Measurements from ENCODE around the gene DIAPH3. TPM values are rescaled to one million over a fixed set of nuclear protein-coding genes. Genes with fewer than 3 reads are reported as not detected.

Gene DIAPH3
- total RNA-seq, 1 donor from 2014 or later: 0.15 TPM

DNA sequence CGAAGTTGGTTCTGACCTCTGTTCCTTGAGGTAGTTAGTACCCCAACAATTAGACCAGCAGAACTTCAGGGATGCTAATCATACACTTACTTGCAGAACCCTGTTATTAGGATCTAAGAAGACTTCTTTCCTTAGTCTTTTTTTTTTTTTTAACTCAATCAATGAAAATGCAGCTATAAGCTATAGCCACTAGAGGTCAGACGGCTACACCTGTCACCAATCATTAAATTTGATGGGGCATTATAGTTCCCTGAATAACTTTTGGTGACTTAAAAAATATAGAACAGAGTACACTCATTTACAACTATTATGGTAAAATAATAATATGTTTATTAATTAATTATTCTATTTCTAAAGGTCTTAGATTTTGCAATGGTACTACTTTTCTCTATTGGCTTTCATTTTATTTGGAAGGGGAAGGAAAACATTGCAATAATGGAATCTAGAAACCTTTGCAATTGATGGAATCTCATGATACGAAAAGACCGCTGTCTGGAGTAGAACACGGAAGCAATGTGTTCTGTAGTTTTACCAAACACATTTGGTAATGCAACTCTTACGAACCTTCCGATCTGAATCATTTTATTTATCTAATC lies 483.2 kb downstream of the DIAPH3 start:
- ATAC-seq: peak; percentile 79
- DNase-seq (ENCODE audit: low spot score): no peak

DNA sequence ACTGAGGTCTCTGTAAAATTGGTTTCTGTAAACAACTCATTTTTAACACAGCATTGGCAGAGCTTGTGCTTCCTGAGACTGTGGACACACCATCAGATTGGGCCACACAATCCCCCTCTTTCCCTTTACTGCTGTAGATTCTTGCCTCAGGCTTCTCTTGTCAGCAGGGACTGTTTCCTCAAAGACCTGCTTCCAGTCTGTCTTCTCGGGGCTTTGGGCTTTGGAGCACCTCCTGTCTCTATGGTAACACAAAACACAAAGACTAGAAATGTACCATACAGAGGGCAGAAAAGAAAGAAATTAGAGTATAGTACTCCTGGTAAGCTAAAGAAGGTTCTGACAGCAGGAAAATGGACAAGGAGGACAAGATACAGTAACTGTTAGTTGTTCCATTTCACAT lies 484.5 kb downstream of the DIAPH3 start:
- ATAC-seq: no peak

DNA sequence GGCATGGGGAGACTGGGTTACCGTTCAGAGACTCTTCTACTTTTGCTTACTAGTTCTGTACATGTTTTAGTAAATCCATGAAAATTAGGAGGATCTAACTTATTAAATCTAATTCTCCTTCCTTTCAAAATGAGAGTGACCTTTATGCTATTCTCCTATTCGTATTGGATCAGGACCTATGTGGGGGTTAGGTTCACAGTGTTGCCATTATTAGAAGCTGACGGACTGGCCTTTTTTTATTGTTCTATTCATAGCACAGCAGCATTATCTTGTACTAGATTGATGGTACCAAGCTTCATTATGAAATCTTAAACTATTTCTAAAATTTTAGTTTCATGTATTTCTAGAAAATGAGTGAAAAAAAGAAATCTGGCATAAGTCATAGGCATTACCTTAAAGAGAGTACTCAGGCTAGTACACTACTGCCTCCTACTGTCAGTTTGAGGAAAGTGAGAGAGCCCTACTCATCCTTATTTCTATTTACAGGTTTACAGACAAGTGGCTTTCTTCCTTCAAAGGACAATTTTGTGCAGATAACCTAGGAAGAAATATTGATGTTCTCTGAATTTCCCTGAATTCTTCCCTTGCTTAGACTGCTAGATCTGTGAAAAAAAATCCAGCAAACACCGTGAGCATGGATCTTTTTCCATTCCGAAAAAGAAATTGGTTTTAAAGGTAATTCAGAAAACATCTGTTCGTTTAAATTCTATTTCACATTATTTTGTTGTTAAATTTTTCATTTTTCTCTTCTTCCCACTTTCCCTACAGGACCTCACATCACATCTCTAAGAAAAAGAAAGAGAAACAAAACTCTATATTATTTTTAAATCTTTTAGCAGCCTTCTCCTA lies 485.5 kb downstream of the DIAPH3 start:
- ATAC-seq (peak; percentile 79), DNase-seq (ENCODE audit: low spot score) (no peak)

More for the DNA sequence above, 484.5 kb downstream of the DIAPH3 start:
- DNase-seq (ENCODE audit: low spot score): no peak

DNA sequence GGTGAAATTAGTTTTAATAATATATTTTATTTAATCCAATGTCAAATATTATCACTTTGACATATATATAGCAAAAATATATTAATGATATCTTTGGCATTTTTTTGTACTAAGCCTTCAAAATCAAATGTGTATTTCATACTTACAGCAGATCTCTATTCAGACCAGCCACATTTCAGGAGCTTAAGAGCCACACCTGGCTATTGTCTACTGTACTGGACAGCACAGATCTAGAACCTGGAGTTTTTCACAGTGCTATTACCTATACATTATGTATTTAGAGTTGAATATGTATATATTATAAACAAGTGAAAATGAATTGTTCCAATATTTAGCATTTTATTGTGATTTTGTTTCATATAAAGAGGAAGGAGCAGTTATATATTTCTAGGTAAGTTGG lies 486.3 kb downstream of the DIAPH3 start:
- no peak for ATAC-seq
- no peak for DNase-seq (ENCODE audit: low spot score)

DNA sequence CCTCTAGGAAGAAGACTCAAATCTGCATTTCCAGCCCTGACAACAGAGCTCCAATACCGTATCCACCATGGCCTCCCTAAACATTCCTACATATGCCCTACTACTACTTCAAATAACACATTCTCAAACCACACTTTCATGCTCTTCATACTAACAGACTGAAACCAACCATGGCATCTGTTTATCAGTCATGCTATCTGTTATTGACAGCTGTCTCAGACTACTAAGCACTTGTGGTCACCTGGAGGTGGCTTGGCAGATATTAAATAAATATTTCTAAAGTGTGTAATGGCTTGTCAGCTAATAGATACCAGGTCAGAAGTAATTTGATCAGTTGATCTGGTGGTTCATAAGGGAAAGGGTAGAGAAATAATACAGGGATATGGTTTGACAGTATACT lies 489.1 kb downstream of the DIAPH3 start:
- DNase-seq (ENCODE audit: low spot score): no peak
- no peak for ATAC-seq

DNA sequence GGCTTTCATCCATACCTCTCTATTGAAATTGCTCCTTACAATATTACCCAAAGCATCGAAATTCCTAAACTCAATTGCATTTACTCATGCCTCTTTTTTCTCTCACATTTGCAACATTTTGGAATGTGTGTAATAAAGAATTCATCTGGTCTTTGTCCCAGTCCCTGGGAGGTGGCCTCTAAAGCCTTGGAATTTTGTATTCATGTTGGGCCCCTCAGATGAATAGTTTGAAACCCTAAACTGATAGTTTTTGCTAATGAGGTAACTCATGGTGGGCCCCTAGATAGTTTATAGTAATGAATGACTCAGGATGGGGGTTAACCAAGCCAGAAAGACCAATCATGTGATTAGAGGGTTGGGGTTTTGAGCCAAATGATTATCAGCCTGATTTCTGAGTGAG lies 490.4 kb downstream of the DIAPH3 start:
- no peak for DNase-seq (ENCODE audit: low spot score)
- no peak for ATAC-seq

DNA sequence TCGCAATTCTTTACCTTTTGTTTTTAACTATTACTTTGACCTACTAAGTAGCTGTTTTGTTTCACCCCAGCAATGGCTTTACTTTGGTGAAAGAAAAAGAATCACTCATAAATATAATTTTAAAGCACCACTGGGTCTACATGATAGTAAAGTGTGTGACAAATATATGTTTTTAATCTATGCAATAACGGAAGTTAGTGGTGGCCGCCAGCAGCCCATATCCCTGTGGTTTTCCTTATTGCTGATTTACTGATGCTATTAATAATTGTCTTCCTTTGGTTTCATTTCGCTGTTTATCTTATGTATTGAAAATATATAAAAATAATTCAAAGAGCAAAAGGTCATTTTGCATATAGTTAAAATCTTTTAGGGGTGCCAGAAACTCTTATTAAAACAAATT lies 491.3 kb downstream of the DIAPH3 start:
- ATAC-seq (no peak), DNase-seq (ENCODE audit: low spot score) (no peak)

DNA sequence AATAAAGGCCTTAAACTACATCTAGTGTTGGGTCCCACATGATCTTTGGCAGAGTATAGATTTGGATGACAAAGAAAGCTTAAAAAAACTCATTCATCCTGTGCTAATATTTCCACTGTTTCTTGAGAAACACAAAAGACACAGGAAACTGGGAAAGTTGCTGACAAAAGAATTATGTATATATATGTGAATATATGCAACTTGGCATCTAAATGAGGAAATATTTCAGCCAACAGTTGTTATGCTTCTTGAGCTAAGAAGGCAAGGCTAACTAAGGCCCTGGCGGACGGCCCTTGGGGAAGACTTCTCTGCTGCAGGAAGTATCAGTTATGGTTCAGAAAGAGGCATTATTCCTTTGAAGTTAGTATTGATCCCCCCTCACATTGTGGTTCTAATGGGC lies 491.8 kb downstream of the DIAPH3 start:
- ATAC-seq (no peak), DNase-seq (ENCODE audit: low spot score) (no peak)

DNA sequence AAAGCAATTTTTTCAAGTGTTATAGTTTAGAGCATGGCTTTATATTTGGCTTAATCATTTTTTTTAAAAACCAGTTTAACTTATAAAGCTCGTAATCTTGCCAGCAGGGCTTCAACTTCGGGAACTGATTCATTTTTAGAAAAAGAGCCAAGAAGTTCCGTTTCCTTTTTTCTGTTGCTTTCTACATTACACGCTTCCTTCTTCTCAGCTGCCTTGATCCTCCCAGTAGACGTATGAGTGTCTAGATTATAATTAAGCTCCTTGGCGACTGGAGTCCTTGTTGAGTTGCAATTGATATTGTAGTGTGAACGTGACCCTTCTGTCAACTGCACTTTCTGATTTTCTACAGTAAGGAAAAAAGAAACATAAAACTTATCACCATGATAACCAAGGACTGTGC lies 497.2 kb downstream of the DIAPH3 start:
- DNase-seq (ENCODE audit: low spot score) (no peak), ATAC-seq (peak; percentile 35)

DNA sequence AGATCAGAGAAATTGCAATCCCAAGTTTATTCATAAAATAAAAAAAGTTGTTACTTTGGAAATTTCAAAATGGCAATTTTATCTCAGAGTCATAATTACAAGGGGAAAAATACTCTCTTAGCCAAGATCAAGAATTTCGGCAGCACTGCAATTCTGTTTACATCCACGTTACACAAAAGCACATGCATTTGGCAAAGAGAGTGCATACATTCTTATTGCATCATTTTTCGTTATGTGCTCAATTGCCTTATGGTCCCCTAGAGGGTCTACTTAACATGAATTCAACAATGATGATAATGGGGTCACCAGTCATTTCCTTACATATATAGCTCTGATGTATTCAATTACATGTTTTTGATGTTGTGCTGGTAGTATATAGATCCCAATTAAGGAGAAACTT lies 498.0 kb downstream of the DIAPH3 start:
- ATAC-seq (no peak), DNase-seq (ENCODE audit: low spot score) (no peak)

DNA sequence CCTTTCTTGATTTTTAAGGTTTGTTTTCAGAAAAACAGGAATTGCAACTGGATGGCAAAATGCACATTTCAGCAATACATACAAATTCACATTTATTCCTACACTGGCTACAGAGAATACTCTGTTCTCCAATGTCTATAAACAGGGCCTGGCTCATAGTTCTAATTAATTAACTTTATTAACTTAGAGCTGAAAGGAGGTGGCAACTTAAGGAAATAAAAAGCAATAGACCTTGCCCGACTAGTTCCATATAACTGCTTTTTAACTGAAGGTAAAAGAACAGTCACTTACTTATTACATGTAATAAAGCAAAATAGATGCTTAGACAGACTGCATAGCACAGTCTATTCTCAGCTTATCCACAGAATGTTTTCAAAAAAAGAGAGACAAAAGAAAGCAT lies 498.5 kb downstream of the DIAPH3 start:
- ATAC-seq: no peak
- no peak for DNase-seq (ENCODE audit: low spot score)

DNA sequence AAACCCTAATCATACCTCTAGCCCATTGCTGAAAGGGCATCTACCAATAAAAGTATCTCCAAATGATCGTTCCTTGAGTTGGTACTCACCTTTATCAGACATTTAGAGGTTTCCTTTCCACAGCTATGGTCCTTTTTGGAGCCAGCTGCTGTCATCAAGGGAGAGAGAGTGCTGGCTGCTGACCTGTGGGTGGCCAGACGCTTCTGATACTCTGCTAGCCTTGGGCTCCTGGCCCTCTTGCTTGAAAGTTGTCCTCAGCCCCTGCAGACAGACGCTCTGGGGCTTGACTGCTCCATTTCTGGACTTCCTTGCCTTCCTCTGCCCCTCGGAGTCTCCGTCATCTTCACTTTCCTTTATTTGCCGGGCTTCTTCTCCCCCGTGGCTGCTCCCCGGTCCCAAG lies 499.1 kb downstream of the DIAPH3 start:
- no peak for ATAC-seq
- no peak for DNase-seq (ENCODE audit: low spot score)

DNA sequence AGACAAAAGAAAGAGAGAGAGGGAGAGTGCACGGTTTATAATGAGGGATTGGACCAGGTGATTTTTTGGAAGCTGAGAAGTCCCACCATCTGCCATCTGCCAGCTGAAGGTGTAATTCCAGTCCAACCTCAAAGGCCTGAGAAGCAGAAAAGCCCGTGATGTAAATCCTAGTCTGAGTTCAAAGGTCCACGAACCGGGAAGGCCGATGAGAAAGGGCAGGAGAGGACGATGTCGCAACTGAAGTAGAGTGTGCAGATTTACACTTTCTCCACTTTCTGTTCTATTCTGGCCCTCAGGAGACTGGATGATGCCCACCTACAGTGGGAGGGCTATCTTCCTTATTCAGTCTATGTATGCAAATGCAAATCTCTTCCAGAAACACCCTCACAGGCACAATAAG lies 500.0 kb downstream of the DIAPH3 start:
- DNase-seq (ENCODE audit: low spot score) (no peak), ATAC-seq (peak; percentile 80)

DNA sequence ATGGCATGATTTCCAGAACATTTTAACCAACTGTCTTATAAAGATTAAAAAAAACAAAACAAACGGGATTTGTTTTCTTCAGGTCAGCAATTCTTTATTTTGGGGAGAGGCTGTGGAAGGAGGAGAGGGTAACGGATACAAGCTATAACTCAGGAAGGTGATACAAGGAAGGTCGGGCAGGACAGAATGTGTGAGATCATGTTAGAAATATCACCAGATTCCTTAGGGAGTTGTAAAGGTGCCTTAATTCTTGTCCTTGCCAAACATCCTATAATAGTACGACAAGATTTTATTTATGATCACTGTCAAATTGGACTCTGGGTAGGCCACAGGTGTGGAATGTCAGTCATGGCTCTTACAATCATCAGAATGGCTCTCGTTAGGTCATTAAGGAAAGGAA lies 503.1 kb downstream of the DIAPH3 start:
- no peak for DNase-seq (ENCODE audit: low spot score)
- no peak for ATAC-seq

DNA sequence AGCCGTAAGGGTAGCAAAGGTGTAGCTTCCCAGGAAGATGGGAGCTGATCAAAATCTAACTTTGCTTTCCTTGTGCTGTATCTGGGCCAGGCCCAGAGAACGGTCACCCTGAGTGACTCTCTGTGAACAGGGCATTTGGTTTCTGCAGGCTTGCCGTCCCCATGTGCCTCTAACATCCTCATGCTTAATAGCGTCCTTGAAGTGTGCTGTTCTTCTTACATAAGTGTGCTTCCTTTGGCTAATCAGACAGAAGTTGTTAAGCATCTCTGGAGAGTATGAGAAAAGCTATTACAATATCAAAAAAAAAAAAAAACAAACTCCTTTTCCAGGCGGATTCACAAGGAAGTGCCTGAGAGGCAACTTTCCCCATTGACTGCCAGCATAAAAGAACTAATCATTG lies 503.7 kb downstream of the DIAPH3 start:
- DNase-seq (ENCODE audit: low spot score) (no peak), ATAC-seq (no peak)

DNA sequence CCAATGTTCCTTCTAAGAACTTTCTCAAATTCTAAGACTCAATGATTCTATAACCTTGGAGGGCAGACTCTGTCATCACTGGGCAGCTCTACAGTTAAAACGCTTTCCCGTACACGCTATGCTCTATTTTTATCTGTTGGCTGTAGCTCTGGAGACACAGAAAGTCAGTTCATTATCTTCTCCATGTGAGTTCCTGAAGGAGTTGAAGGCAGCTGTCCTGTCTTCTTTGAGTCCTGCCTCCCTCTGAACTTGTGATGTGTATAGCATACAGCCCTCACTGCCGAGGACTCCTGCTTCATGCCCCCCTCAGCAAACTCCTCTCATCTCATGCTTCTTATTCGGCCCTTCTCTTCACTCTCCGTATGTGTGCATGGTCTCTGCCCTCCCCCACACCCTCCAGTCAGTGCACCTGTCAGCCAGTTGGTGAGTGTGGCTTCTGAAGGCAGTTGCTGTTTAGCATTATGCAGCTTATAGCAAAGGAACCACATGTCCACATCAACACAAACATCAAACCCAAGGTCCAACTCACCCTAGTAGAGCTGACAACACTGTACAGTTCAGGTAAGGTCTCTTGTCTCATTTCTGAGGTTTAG lies 504.9 kb downstream of the DIAPH3 start:
- no peak for ATAC-seq
- DNase-seq (ENCODE audit: low spot score): no peak

DNA sequence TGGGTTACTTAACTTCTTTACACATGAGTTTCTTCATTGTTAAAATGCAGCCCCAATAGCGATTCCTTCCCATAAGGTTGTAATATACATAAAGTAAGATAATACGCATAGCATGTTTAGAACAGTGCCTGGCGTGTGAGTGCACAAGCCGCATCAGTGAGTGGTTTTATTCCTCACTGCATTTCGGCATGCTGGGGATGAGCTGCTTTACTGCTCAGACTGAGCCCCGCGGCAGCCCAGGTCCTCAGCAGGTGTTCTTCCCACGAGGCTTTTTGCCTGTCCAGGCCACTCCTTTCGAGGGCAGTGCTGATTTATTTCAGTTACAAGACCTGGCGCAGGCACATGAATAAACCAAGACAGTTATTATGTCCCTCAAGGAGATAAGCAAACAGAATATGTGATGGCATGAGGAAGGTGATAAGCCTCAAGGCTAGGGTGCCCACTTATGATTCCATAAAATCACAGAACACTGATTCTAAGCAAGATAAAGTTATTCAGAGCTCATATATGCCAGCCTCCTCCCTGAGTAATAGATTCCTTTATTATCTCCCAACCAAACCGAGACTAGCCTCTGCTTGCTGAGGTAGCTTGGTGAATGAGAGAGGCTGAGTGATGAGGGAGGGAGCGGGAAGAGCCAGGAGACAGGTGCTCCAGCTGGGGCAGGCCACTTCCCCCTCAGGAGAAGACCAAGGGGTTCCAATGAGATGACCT lies 505.5 kb downstream of the DIAPH3 start:
- DNase-seq (ENCODE audit: low spot score): no peak
- no peak for ATAC-seq

DNA sequence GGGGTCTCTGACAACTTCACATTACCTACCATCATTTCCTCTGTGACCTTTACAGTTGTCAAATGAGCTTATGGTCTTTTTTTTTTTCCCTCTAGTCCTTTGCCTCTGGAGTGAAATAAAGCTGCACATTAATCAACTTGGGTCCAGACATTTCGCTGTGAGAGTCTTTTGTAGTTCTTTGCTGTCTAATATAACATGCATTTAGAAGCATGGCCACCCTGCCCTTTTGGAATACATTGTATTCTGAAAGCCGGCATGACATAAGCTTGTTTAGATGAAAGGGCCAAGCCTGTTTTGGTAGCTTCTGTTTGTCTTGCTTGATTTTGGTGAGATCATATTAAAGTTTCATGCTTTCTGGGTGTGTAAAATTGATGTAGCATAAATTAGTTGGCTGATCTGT lies 509.8 kb downstream of the DIAPH3 start:
- ATAC-seq (no peak), DNase-seq (ENCODE audit: low spot score) (no peak)

DNA sequence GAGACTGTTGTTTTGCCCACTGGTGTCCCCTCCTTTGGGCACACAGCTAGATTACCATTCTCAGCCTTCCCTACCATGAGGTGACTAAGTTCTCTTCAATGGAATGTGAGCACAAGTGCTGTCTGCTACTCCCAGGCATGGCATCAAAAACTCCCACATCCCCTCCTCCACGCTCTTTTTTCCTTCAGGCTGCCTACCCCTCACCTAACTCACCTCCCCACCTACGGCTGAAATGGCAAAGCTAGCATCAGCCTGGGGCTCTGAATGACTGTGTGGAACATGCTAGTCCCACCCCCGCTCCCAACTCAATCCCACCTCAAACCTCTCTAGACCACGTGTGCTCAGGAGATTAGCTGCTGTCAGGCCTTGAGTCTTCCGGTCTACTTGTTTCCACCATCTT lies 512.2 kb downstream of the DIAPH3 start:
- no peak for ATAC-seq
- no peak for DNase-seq (ENCODE audit: low spot score)

DNA sequence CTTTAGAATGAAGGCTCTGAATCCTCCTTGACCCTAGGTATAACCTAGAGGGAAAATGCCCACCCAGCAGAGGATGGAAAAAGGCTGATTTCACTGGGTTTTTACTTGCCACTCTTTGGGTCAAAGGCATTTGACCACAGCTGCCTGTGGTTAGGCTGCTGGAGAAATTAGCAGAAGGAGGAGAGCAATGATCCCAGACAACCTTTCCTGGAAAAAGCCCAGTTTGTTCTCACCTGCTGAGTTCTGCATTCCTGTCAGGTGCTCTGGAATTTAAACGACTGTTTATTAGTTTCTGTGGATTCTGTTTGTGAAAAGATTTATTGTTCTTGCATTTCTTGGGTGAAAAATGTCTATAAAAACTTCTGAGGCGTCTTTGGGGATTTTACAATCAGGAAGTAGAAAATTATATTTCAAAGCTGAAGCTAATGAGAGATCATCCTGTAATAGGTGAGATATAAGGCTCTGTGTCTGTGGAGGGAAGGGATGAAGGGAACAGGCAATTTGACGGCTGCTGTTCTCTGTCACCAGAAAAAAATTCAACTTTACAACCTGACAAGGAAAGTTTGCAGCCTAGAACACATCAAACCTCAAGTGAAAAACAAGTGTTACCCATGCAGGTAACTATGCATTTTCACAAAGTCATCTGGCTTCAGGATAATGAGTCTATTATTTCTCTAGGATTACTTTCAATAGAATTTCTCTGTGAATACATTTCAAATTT lies 519.7 kb downstream of the DIAPH3 start:
- DNase-seq (ENCODE audit: low spot score) (no peak), ATAC-seq (no peak)

DNA sequence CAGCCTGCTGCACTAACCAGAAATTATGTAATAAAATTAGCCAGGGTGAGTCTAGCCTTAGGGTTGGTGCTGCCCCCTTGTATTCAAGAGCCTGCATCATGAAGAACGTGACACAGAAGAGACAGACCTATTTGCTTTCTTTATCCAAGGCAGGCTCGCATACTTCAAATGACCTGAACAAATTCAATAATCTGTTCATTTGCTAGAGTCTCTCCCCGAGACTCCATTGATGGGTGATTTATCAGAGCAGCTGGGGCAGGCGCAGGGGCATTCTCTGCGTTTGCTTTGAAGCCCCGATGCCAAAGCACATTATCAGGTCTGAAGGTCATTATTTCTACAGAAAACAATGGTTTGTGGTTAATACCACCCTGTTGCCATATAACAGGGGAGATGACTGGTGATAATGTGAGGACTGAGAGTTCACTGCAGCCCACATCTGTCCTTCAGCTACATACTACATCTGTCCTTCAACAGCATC lies 520.3 kb downstream of the DIAPH3 start:
- DNase-seq (ENCODE audit: low spot score): no peak
- no peak for ATAC-seq
